Cardiac muscle cell (in vitro differentiated cells and primary cell): ENCODE data around the gene GDF10. TPM values are rescaled to one million over a fixed set of nuclear protein-coding genes. Genes with fewer than 3 reads are reported as not detected.

ENCODE experiments used
- DNase-seq, 2 donors: peaks; one replicate each; pipeline versions ENCODE4 v3.0.0 to v3.0.0-alpha.2; 2010 to 2017; ENCODE audit warnings: low read depth in 1 of 2, low spot score in 1 of 2
- H3K27ac ChIP-seq: fragments of 200-600 bp; sonication (generic); 2 replicates; pipeline ENCODE4 v1.5.1; 2016
- H3K27me3 ChIP-seq: fragments of 200-600 bp; sonication (generic); 2 replicates; pipeline ENCODE4 v1.6.0; 2016; ENCODE audit warnings: control low read depth
- H3K36me3 ChIP-seq: fragments of 200-600 bp; sonication (generic); 2 replicates; pipeline ENCODE4 v1.5.1; 2016; ENCODE audit warnings: control low read depth
- H3K4me1 ChIP-seq: fragments of 200-600 bp; sonication (generic); 2 replicates; pipeline ENCODE4 v1.8.1; 2017; ENCODE audit warnings: low read depth, mild to moderate bottlenecking, mixed run types
- H3K4me3 ChIP-seq: fragments of 200-600 bp; sonication (generic); 2 replicates; pipeline ENCODE4 v1.5.1; 2016; ENCODE audit warnings: mild to moderate bottlenecking
- H3K9me3 ChIP-seq: fragments of 200-600 bp; sonication (generic); 2 replicates; pipeline ENCODE4 v1.5.1; 2017; ENCODE audit warnings: low read depth, mild to moderate bottlenecking, control low read depth
- polyA plus RNA-seq: library from polyadenylated mRNA; unstranded; fragments of >200 nt; fragmentation: Nextera tagmentation; extraction: Ambion mirVana; gene quantifications from 2 replicates; pipeline ENCODE4 v1.2.1, GENCODE V29; 2016
- total RNA-seq: library from RNA; depleted of rRNA; stranded (reverse); fragments of >200 nt; gene quantifications from 2 replicates; pipeline ENCODE4 v1.2.3, GENCODE V29; 2016
- TF ChIP-seq, protein P1 (sequence below): IDR thresholded peaks from 2 replicates; pipeline ENCODE4 v1.5.1; 2012; ENCODE audit warnings: low read depth, mild to moderate bottlenecking, low read length

Gene GDF10
- total and polyA plus RNA-seq, 2 experiments from 2014 or later = 3.8 to 4.0 TPM

DNA sequence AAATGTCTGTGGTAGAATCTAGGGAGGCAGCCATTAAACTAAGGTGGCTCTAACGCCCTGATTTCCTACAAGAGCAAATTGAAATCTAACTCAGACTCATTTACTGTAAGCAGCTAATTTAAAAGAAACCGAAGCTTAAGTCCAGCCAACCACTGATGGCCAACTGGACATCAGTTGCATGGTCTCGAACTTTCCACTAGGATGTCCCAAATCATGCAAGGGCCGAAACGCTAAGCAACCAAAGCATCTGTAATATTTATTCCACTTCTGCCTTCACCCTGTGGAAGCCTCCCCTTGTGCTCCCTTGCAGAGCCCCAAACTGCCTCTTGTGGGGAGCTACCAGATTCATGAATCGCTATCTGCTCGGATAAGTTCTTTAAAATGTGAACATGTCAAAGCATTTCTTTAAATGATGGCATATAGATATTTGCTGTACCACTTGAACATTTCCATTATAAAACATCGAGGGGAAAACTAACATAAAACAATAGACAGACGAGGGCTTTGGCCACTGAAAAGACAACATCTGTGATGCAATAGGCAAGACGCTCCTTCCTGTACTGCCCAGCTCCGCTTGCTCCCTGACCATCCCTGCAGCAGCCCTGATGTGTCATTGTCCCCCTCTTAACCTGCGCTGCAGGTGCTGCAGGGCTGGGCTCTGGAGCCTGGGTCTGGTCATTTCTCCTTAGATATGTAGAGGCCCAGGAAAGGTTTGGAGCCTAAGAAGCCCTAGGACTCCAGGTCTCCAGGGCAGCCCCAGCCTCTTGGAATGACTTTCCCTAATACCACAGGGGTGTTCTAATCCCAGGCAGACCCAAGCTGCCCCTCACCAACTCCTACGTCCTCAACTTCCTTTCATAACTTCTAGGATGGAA is 45.2 kb downstream of the GDF10 start:
- Histone ChIP-seq H3K27ac (no peak overlapping the region), H3K9me3 (no peaks in the 10 kb centered on the region), H3K4me3 (no peak overlapping the region), H3K27me3 (no peaks in the 10 kb centered on the region), H3K4me1 (no peaks in the 10 kb centered on the region), H3K36me3 (no peaks in the 10 kb centered on the region)
- TF ChIP-seq, protein P1, sequence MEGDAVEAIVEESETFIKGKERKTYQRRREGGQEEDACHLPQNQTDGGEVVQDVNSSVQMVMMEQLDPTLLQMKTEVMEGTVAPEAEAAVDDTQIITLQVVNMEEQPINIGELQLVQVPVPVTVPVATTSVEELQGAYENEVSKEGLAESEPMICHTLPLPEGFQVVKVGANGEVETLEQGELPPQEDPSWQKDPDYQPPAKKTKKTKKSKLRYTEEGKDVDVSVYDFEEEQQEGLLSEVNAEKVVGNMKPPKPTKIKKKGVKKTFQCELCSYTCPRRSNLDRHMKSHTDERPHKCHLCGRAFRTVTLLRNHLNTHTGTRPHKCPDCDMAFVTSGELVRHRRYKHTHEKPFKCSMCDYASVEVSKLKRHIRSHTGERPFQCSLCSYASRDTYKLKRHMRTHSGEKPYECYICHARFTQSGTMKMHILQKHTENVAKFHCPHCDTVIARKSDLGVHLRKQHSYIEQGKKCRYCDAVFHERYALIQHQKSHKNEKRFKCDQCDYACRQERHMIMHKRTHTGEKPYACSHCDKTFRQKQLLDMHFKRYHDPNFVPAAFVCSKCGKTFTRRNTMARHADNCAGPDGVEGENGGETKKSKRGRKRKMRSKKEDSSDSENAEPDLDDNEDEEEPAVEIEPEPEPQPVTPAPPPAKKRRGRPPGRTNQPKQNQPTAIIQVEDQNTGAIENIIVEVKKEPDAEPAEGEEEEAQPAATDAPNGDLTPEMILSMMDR = no peak
- no peak for DNase-seq

- Histone ChIP-seq H3K27ac (no peak overlapping the region), H3K4me1 (no peaks in the 10 kb centered on the region), H3K4me3 (no peak overlapping the region), H3K27me3 (no peaks in the 10 kb centered on the region), H3K9me3 (no peaks in the 10 kb centered on the region), H3K36me3 (no peaks in the 10 kb centered on the region)
- no peak for DNase-seq
- TF ChIP-seq, protein P1 = no peak
Observed at GRCh38 chr10:47346581-47347302, 46.7 kb downstream of the GDF10 start.

DNA sequence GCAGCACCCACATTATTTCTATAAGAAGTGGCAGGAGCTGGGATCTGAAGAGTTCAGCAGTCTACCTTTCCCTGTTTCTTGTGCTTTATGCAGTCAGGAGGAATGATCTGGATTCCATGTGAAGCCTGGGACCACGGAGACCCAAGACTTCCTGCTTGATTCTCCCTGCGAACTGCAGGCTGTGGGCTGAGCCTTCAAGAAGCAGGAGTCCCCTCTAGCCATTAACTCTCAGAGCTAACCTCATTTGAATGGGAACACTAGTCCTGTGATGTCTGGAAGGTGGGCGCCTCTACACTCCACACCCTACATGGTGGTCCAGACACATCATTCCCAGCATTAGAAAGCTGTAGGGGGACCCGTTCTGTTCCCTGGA is 47.3 kb downstream of the GDF10 start:
- Histone ChIP-seq H3K27ac (no peak overlapping the region), H3K9me3 (no peaks in the 10 kb centered on the region), H3K4me1 (no peaks in the 10 kb centered on the region), H3K36me3 (no peaks in the 10 kb centered on the region), H3K27me3 (no peaks in the 10 kb centered on the region), H3K4me3 (no peak overlapping the region)
- DNase-seq = no peak
- TF ChIP-seq, protein P1 = no peak

GRCh38 chr10:47348138-47348651 is 48.2 kb downstream of the GDF10 start, which contains the start of gene RBP3:
RBP3 (plus strand) TSS chr10:47348363; CDS start chr10:47348485, 122 bp downstream.
- Histone ChIP-seq H3K36me3 (no peaks in the 10 kb centered on the region), H3K4me3 (no peak within 1 kb of the TSS), H3K4me1 (no peaks in the 10 kb centered on the region), H3K27ac (no peak within 1 kb of the TSS), H3K9me3 (no peaks in the 10 kb centered on the region), H3K27me3 (no peaks in the 10 kb centered on the region)
- no peak for DNase-seq
- TF ChIP-seq, protein P1 = no peak

DNA sequence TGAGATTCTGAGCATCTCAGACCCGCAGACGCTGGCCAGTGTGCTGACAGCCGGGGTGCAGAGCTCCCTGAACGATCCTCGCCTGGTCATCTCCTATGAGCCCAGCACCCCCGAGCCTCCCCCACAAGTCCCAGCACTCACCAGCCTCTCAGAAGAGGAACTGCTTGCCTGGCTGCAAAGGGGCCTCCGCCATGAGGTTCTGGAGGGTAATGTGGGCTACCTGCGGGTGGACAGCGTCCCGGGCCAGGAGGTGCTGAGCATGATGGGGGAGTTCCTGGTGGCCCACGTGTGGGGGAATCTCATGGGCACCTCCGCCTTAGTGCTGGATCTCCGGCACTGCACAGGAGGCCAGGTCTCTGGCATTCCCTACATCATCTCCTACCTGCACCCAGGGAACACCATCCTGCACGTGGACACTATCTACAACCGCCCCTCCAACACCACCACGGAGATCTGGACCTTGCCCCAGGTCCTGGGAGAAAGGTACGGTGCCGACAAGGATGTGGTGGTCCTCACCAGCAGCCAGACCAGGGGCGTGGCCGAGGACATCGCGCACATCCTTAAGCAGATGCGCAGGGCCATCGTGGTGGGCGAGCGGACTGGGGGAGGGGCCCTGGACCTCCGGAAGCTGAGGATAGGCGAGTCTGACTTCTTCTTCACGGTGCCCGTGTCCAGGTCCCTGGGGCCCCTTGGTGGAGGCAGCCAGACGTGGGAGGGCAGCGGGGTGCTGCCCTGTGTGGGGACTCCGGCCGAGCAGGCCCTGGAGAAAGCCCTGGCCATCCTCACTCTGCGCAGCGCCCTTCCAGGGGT is 48.9 kb downstream of the GDF10 start:
- Histone ChIP-seq H3K27ac (no peak overlapping the region), H3K4me3 (no peak overlapping the region), H3K36me3 (no peaks in the 10 kb centered on the region), H3K27me3 (no peaks in the 10 kb centered on the region), H3K9me3 (no peaks in the 10 kb centered on the region), H3K4me1 (no peaks in the 10 kb centered on the region)
- TF ChIP-seq, protein P1 = no peak
- no peak for DNase-seq
